Measurements from ENCODE around the gene FSTL3.
"Not testable (repeated sequence)": the region's sequence is repeated elsewhere in the genome, so short reads cannot be mapped to it uniquely, and the experiment has no call there.

GRCh38 chr19:729564-729963 lies 53.4 kb downstream of the FSTL3 start:
- TF ChIP-seq CTCF, POLR2AphosphoS5, POLR2A (IDR thresholded peaks at IDR 0.05): not testable (repeated sequence)
